GM18519 (cell line): Measurements from ENCODE around the gene OXCT2.
"Not testable (repeated sequence)": the region's sequence is repeated elsewhere in the genome, so short reads cannot be mapped to it uniquely, and the experiment has no call there.

Source experiments
- ATAC-seq: cut with Tn5 transposase; IDR thresholded peaks from one replicate; pipeline ENCODE4 v1.9.1; 2021; ENCODE audit warnings: mild to moderate bottlenecking, moderate library complexity; ENCODE audit not compliant: unreplicated experiment, low FRiP score

The OXCT2 gene

GRCh38 chr1:39787964-39788363 is 16.8 kb upstream of the OXCT2 start:
- ATAC-seq: not testable (repeated sequence)

- no peak for ATAC-seq
Observed at GRCh38 chr1:39787468-39787867, 16.3 kb upstream of the OXCT2 start.

GRCh38 chr1:39787108-39787375 is 15.9 kb upstream of the OXCT2 start:
- not testable (repeated sequence) for ATAC-seq

GRCh38 chr1:39786303-39787107 is 15.4 kb upstream of the OXCT2 start:
- not testable (repeated sequence) for ATAC-seq

GRCh38 chr1:39782685-39783084 is 11.5 kb upstream of the OXCT2 start:
- ATAC-seq: not testable (repeated sequence)

- no peak for ATAC-seq
Observed at GRCh38 chr1:39782103-39782502, 11.0 kb upstream of the OXCT2 start.

GRCh38 chr1:39781349-39781715 is 10.2 kb upstream of the OXCT2 start:
- ATAC-seq: no peak

GRCh38 chr1:39779821-39780220 is 8.7 kb upstream of the OXCT2 start:
- ATAC-seq: no peak

GRCh38 chr1:39779137-39779536 is 8.0 kb upstream of the OXCT2 start:
- no peak for ATAC-seq

GRCh38 chr1:39778463-39779099 is 7.4 kb upstream of the OXCT2 start:
- ATAC-seq: not testable (repeated sequence)

GRCh38 chr1:39777896-39778295 is 6.7 kb upstream of the OXCT2 start:
- not testable (repeated sequence) for ATAC-seq

- ATAC-seq: no peak
Observed at GRCh38 chr1:39777306-39777705, 6.2 kb upstream of the OXCT2 start.

GRCh38 chr1:39776886-39777285 is 5.7 kb upstream of the OXCT2 start:
- ATAC-seq: no peak

GRCh38 chr1:39776400-39776713 is 5.2 kb upstream of the OXCT2 start:
- ATAC-seq: no peak

- ATAC-seq: not testable (repeated sequence)
Observed at GRCh38 chr1:39775676-39776399, 4.7 kb upstream of the OXCT2 start.

- not testable (repeated sequence) for ATAC-seq
Observed at GRCh38 chr1:39775141-39775540, 4.0 kb upstream of the OXCT2 start.

- ATAC-seq: not testable (repeated sequence)
Observed at GRCh38 chr1:39773369-39773979, 2.3 kb upstream of the OXCT2 start.

GRCh38 chr1:39770100-39771021 is 787 bp downstream of the OXCT2 start:
- not testable (repeated sequence) for ATAC-seq

- not testable (repeated sequence) for ATAC-seq
Observed at GRCh38 chr1:39769502-39769901, 1.6 kb downstream of the OXCT2 start.

- not testable (repeated sequence) for ATAC-seq
Observed at GRCh38 chr1:39766466-39766865, 4.7 kb downstream of the OXCT2 start.
